Measurements from ENCODE around the gene FBXO33. TPM values are rescaled to one million over a fixed set of nuclear protein-coding genes. Genes with fewer than 3 reads are reported as not detected.

FBXO33 gene
- total RNA-seq, 4 donors from 2014 or later: 12.3 to 15.8 (median 13.1) TPM

GRCh38 chr14:39456702-39457250 is 24.5 kb upstream of the FBXO33 start:
- no peak for DNase-seq (ENCODE audit: low spot score in 2 of 2)
- H3K4me3 ChIP-seq (ENCODE audit: low read depth, poor library complexity, severe bottlenecking): no peak overlapping the region
- TF ChIP-seq CTCF (IDR thresholded peaks at IDR 0.05) (no peak), POLR2A (IDR thresholded peaks at IDR 0.05) (no peak)
- intact Hi-C loops (cut with DNase I; ENCODE audit: low total_unique reads): no loop called here

- DNase-seq (ENCODE audit: low spot score in 2 of 2): no peak
- TF ChIP-seq POLR2A (IDR thresholded peaks at IDR 0.05) (no peak), CTCF (IDR thresholded peaks at IDR 0.05) (no peak)
- 55 to 58% methylated on average over 2 of the region's 2 CpGs for WGBS, 2 donors
- intact Hi-C loops (cut with DNase I; ENCODE audit: low total_unique reads): no loop called here
- H3K4me3 ChIP-seq (ENCODE audit: low read depth, poor library complexity, severe bottlenecking): no peak overlapping the region
Measured at GRCh38 chr14:39454906-39455539, 22.8 kb upstream of the FBXO33 start.

GRCh38 chr14:39452680-39453079 is 20.4 kb upstream of the FBXO33 start:
- no peak for DNase-seq (ENCODE audit: low spot score in 2 of 2)
- TF ChIP-seq POLR2A (IDR thresholded peaks at IDR 0.05) (no peak), CTCF (IDR thresholded peaks at IDR 0.05) (no peak)
- no peak overlapping the region for H3K4me3 ChIP-seq (ENCODE audit: low read depth, poor library complexity, severe bottlenecking)
- 89 to 97% methylated on average over 2 of the region's 2 CpGs for WGBS, 2 donors
- intact Hi-C loops (cut with DNase I; ENCODE audit: low total_unique reads): no loop called here

- no peak for TF ChIP-seq POLR2A (IDR thresholded peaks at IDR 0.05)
- TF ChIP-seq CTCF (IDR thresholded peaks at IDR 0.05): no peak
- no peak overlapping the region for H3K4me3 ChIP-seq (ENCODE audit: low read depth, poor library complexity, severe bottlenecking)
- intact Hi-C loops (cut with DNase I; ENCODE audit: low total_unique reads): no loop called here
- no peak for DNase-seq (ENCODE audit: low spot score in 2 of 2)
- 86 to 93% methylated on average over 2 of the region's 2 CpGs for WGBS, 2 donors
Measured at GRCh38 chr14:39451811-39452210, 19.6 kb upstream of the FBXO33 start.

- DNase-seq (ENCODE audit: low spot score in 2 of 2): no peak
- intact Hi-C loops (cut with DNase I; ENCODE audit: low total_unique reads): no loop called here
- TF ChIP-seq POLR2A (IDR thresholded peaks at IDR 0.05) (no peak), CTCF (IDR thresholded peaks at IDR 0.05) (no peak)
- no peak overlapping the region for H3K4me3 ChIP-seq (ENCODE audit: low read depth, poor library complexity, severe bottlenecking)
- WGBS, 2 donors: 71 to 77% methylated on average over 4 of the region's 4 CpGs
Measured at GRCh38 chr14:39447175-39447661, 15.0 kb upstream of the FBXO33 start.
